Activated CD4-positive, CD25-positive, alpha-beta regulatory T cell treated with anti-CD3 and anti-CD28 coated beads, Interleukin-2, amount 50 U/mL, for 72 hours (primary cell): ENCODE data around the gene SMG5.
"Not testable (repeated sequence)": the region's sequence is repeated elsewhere in the genome, so short reads cannot be mapped to it uniquely, and the experiment has no call there.

Experiments used
- DNase-seq: peaks from one replicate; pipeline ENCODE4 v3.0.0; 2021

SMG5 gene

GRCh38 chr1:156241311-156241811 lies 41.3 kb downstream of the SMG5 start:
- DNase-seq: no peak

- DNase-seq: no peak
These were observed 44.4 kb downstream of the SMG5 start for GRCh38 chr1:156238248-156238647.

- no peak for DNase-seq
These were observed 46.5 kb downstream of the SMG5 start for GRCh38 chr1:156236164-156236563.

- no peak for DNase-seq
These were observed 49.0 kb downstream of the SMG5 start for GRCh38 chr1:156233426-156234127.

- no peak for DNase-seq
These were observed 50.3 kb downstream of the SMG5 start for GRCh38 chr1:156232201-156232894.

GRCh38 chr1:156230473-156230837 lies 52.2 kb downstream of the SMG5 start:
- no peak for DNase-seq

- DNase-seq: no peak
These were observed 52.7 kb downstream of the SMG5 start for GRCh38 chr1:156229809-156230472.

GRCh38 chr1:156228501-156228900 lies 54.1 kb downstream of the SMG5 start:
- no peak for DNase-seq

GRCh38 chr1:156226782-156227181 lies 55.8 kb downstream of the SMG5 start:
- DNase-seq: no peak

GRCh38 chr1:156226116-156226538 lies 56.5 kb downstream of the SMG5 start:
- DNase-seq: no peak

GRCh38 chr1:156225677-156226014 lies 57.0 kb downstream of the SMG5 start:
- DNase-seq: no peak

- DNase-seq: no peak
These were observed 60.5 kb downstream of the SMG5 start for GRCh38 chr1:156221986-156222692.

GRCh38 chr1:156220226-156220625 lies 62.4 kb downstream of the SMG5 start:
- no peak for DNase-seq

GRCh38 chr1:156217871-156218270 lies 64.8 kb downstream of the SMG5 start:
- DNase-seq: no peak

- DNase-seq: not testable (repeated sequence)
These were observed 66.1 kb downstream of the SMG5 start for GRCh38 chr1:156216361-156217086.

- DNase-seq: no peak
These were observed 68.4 kb downstream of the SMG5 start for GRCh38 chr1:156214024-156214748.

- DNase-seq: no peak
These were observed 69.0 kb downstream of the SMG5 start for GRCh38 chr1:156213644-156213966.

GRCh38 chr1:156212833-156213643 lies 69.6 kb downstream of the SMG5 start, which contains the start of gene PMF1:
Gene PMF1, plus strand, starts transcription at chr1:156213007. Its CDS starts 9 bp downstream, at chr1:156213016.
- peak; percentile 95 for DNase-seq

GRCh38 chr1:156212130-156212529 lies 70.5 kb downstream of the SMG5 start:
- no peak for DNase-seq

GRCh38 chr1:156211243-156211642 lies 71.4 kb downstream of the SMG5 start:
- no peak for DNase-seq

- DNase-seq: no peak
These were observed 77.9 kb downstream of the SMG5 start for GRCh38 chr1:156204686-156205085.
